Progenitor cell of endocrine pancreas (in vitro differentiated cells): ENCODE data around the gene CHMP3. TPM values are rescaled to one million over a fixed set of nuclear protein-coding genes. Genes with fewer than 3 reads are reported as not detected.
"Not testable (repeated sequence)": the region's sequence is repeated elsewhere in the genome, so short reads cannot be mapped to it uniquely, and the experiment has no call there.

Source experiments
- DNase-seq: peaks from one replicate; pipeline ENCODE4 v3.0.0; 2021; ENCODE audit warnings: low spot score; ENCODE audit not compliant: unreplicated experiment
- H3K27ac Mint-ChIP-seq: 2 replicates; pipeline ENCODE4 v1.8.0; 2021; ENCODE audit warnings: mild to moderate bottlenecking, moderate library complexity, mixed read lengths
- H3K27me3 Mint-ChIP-seq: 2 replicates; pipeline ENCODE4 v1.8.0; 2021; ENCODE audit warnings: mixed read lengths
- H3K36me3 Mint-ChIP-seq: 2 replicates; pipeline ENCODE4 v1.8.0; 2022; ENCODE audit warnings: mixed read lengths; ENCODE audit not compliant: insufficient read depth
- H3K4me1 Mint-ChIP-seq: 2 replicates; pipeline ENCODE4 v1.8.0; 2021; ENCODE audit warnings: low read depth, mixed read lengths
- H3K4me3 Mint-ChIP-seq: 2 replicates; pipeline ENCODE4 v1.8.0; 2021; ENCODE audit warnings: low read depth, mild to moderate bottlenecking, moderate library complexity, mixed read lengths
- H3K9me3 Mint-ChIP-seq: 2 replicates; pipeline ENCODE4 v1.8.0; 2021; ENCODE audit warnings: low read depth, mixed read lengths
- total RNA-seq: library from RNA; stranded (reverse); gene quantifications from 2 replicates; pipeline ENCODE4 v1.2.1, GENCODE V29; 2021
- TF ChIP-seq, protein P1 (sequence below): fragments of 200-600 bp; sonication (generic); IDR thresholded peaks from one replicate; pipeline ENCODE4 v1.5.0; 2021; ENCODE audit warnings: antibody characterized with exemption, mild to moderate bottlenecking; ENCODE audit not compliant: unreplicated experiment

Gene CHMP3
- total RNA-seq, 1 donor from 2014 or later: 94.1 TPM

GRCh38 chr2:86596118-86596517 lies 32.9 kb upstream of the CHMP3 start:
- TF ChIP-seq, protein P1, sequence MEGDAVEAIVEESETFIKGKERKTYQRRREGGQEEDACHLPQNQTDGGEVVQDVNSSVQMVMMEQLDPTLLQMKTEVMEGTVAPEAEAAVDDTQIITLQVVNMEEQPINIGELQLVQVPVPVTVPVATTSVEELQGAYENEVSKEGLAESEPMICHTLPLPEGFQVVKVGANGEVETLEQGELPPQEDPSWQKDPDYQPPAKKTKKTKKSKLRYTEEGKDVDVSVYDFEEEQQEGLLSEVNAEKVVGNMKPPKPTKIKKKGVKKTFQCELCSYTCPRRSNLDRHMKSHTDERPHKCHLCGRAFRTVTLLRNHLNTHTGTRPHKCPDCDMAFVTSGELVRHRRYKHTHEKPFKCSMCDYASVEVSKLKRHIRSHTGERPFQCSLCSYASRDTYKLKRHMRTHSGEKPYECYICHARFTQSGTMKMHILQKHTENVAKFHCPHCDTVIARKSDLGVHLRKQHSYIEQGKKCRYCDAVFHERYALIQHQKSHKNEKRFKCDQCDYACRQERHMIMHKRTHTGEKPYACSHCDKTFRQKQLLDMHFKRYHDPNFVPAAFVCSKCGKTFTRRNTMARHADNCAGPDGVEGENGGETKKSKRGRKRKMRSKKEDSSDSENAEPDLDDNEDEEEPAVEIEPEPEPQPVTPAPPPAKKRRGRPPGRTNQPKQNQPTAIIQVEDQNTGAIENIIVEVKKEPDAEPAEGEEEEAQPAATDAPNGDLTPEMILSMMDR: no peak
- Mint-ChIP-seq H3K27ac (no peak overlapping the region), H3K9me3 (peaks cover 2% of the 10 kb centered on the region), H3K27me3 (no peaks in the 10 kb centered on the region), H3K36me3 (no peaks in the 10 kb centered on the region), H3K4me1 (no peaks in the 10 kb centered on the region), H3K4me3 (no peak overlapping the region)
- no peak for DNase-seq

DNA sequence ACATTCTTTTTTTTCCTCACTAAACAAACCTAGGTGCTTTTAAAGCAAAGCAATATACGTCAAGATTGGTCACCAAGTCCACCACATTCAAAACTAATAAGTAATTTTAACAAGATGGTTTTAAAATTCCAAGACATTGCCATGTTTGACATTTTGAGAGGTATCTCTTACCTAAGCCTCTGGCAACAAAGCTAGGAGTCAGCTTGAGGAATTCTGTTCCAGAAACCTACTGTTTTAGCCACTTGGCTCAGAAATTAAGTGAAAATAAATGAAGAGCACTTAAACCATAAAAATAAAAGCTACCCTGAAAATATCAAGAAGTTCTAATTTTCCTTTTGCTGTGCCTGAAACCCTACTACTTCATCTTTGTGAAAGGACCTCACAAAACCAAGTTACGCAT lies 30.0 kb upstream of the CHMP3 start:
- peaks cover 9% of the 10 kb centered on the region for H3K9me3 Mint-ChIP-seq
- no peak overlapping the region for H3K27ac Mint-ChIP-seq
- DNase-seq: no peak
- TF ChIP-seq, protein P1: no peak
- H3K4me3 Mint-ChIP-seq: no peak overlapping the region
- H3K36me3 Mint-ChIP-seq: no peaks in the 10 kb centered on the region
- no peaks in the 10 kb centered on the region for H3K4me1 Mint-ChIP-seq
- H3K27me3 Mint-ChIP-seq: no peaks in the 10 kb centered on the region

DNA sequence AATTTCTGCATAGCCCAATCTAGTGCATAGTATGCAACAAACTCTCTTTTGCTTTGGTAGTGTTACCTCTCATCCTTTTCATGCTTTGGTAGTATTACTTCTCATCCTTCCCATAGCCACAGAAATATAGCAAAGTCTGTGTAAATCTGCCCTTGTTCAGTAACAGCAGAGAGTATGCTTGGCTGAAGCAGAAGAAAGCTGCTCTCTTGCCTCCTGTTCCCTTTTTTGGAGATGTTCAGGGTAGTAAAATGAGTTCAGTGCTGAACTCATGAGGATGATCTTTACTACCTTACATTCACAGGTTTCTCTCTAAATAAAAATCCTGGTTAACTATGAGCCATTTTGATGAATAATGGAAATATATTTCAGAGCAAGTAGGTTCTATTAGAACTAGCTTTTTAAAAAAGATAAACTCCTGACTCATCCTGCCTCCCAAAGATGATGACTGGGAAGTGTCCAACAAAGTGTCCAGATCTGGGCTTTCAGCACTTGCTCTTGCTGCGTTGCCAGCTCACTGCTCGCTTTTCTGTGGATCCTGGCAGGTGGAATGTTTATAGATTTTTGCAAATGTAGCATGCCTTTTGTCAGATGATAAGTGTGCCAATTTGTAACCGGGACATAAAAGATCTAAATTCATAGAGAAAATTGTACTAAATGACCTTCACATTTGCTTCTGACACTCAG lies 29.4 kb upstream of the CHMP3 start:
- no peak for DNase-seq
- Mint-ChIP-seq H3K27me3 (no peaks in the 10 kb centered on the region), H3K9me3 (peaks cover 9% of the 10 kb centered on the region), H3K36me3 (no peaks in the 10 kb centered on the region), H3K27ac (no peak overlapping the region), H3K4me3 (no peak overlapping the region), H3K4me1 (no peaks in the 10 kb centered on the region)
- TF ChIP-seq, protein P1: no peak

GRCh38 chr2:86589701-86590100 lies 26.5 kb upstream of the CHMP3 start:
- not testable (repeated sequence) for H3K4me3 Mint-ChIP-seq, H3K27ac Mint-ChIP-seq, H3K4me1 Mint-ChIP-seq, H3K9me3 Mint-ChIP-seq, H3K36me3 Mint-ChIP-seq, DNase-seq, H3K27me3 Mint-ChIP-seq

DNA sequence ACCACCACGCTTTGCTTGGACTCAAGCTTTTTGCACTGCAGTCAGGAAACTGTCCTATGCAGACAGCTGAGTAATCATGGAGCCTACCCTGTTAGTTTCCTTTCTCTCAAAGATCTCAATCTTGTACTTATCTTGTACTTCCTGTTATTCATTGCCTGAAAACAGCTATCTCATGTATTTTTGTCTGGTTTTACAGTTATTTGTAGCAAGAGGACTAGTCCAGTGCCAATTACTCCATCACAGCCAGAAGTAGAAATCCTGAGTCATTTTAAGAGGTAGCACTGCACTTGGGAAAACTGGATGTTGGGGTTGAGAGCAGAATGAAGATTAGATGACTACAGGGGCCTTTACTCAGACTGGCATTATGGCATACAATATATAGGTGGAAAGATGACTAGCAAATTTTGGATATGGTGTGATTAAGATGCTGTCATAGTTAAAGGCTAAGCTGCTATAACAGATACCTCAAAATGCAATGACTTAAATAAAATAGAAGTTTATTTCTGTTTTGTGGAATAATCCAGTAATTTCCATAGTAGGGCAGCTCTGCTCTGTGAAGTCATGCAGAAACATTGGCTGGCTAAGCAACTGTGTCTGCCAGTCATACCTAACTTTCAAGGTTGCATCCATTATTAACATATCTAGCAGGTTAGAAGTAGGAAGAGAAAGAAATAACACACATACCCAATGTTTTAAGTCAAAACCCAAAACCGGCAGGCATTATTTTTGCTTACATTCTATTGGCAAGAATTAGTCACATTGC lies 21.1 kb upstream of the CHMP3 start:
- no peak for DNase-seq
- no peaks in the 10 kb centered on the region for H3K9me3 Mint-ChIP-seq
- TF ChIP-seq, protein P1: no peak
- no peak overlapping the region for H3K27ac Mint-ChIP-seq
- H3K27me3 Mint-ChIP-seq: peaks cover 3% of the 10 kb centered on the region
- H3K4me1 Mint-ChIP-seq: no peaks in the 10 kb centered on the region
- H3K36me3 Mint-ChIP-seq: no peaks in the 10 kb centered on the region
- no peak overlapping the region for H3K4me3 Mint-ChIP-seq
